ENCODE data around the gene SPATA6L. TPM values are rescaled to one million over a fixed set of nuclear protein-coding genes. Genes with fewer than 3 reads are reported as not detected.

Gene SPATA6L
- total and polyA plus RNA-seq, 2 of the 13 experiments (the other 11 are each of a cell fraction or from before 2014, with no cell fraction given): 1.1 to 1.9 TPM

GRCh38 chr9:4666042-4666699 is at the start of gene SPATA6L (continued):
- no peak for TF ChIP-seq AHR (CRISPR knock-in tag; IDR thresholded peaks at IDR 0.05)
- no peak for TF ChIP-seq ZNF354B (CRISPR knock-in tag; IDR thresholded peaks at IDR 0.05)
- TF ChIP-seq ZNF296 (CRISPR knock-in tag; conservative IDR thresholded peaks at IDR 0.05): no peak
- TF ChIP-seq ARNT (IDR thresholded peaks at IDR 0.05): no peak
- TF ChIP-seq ZNF616 (CRISPR knock-in tag; IDR thresholded peaks at IDR 0.05; ENCODE audit: low read depth): 0 out of 2 replicates have a peak, but pooled peaks have one; percentile 35
- TF ChIP-seq NR1H2 (CRISPR knock-in tag; IDR thresholded peaks at IDR 0.05; ENCODE audit: borderline replicate concordance, low read depth): no peak
- TF ChIP-seq CSRNP1 (CRISPR knock-in tag; IDR thresholded peaks at IDR 0.05): peak; percentile 32; the same call in 1 of the 2 replicates
- TF ChIP-seq ZNF430 (CRISPR knock-in tag; IDR thresholded peaks at IDR 0.05): no peak
- TF ChIP-seq ZNF362 (CRISPR knock-in tag; IDR thresholded peaks at IDR 0.05; ENCODE audit: borderline replicate concordance): 0 out of 2 replicates have a peak, but pooled peaks have one; percentile 13
- peak; percentile 46; the same call in 1 of the 2 replicates for TF ChIP-seq ZNF788 (CRISPR knock-in tag; IDR thresholded peaks at IDR 0.05; ENCODE audit: borderline replicate concordance)
- peak; percentile 96 for TF ChIP-seq ZNF687 (CRISPR knock-in tag; IDR thresholded peaks at IDR 0.05)
- TF ChIP-seq HOXA3 (CRISPR knock-in tag; IDR thresholded peaks at IDR 0.05): peak; percentile 47; the same call in 1 of the 2 replicates
- TF ChIP-seq HMG20A (CRISPR knock-in tag; IDR thresholded peaks at IDR 0.05; ENCODE audit: borderline replicate concordance): 0 out of 2 replicates have a peak, but pooled peaks have one; percentile 9
- TF ChIP-seq BCL6 (CRISPR knock-in tag; IDR thresholded peaks at IDR 0.05): 0 out of 2 replicates have a peak, but pooled peaks have one; percentile 9
- TF ChIP-seq NBN (conservative IDR thresholded peaks at IDR 0.05): no peak
- TF ChIP-seq ZNF670 (CRISPR knock-in tag; IDR thresholded peaks at IDR 0.05; ENCODE audit: borderline replicate concordance): no peak
- TF ChIP-seq ZNF639 (CRISPR knock-in tag; conservative IDR thresholded peaks at IDR 0.05): no peak
- TF ChIP-seq RXRB (CRISPR knock-in tag; IDR thresholded peaks at IDR 0.05; ENCODE audit: borderline replicate concordance): peak; percentile 36; the same call in 1 of the 2 replicates
- TF ChIP-seq SP140L (CRISPR knock-in tag; IDR thresholded peaks at IDR 0.05; ENCODE audit: borderline replicate concordance): no peak
- TF ChIP-seq MXD4 (CRISPR knock-in tag; IDR thresholded peaks at IDR 0.05): peak; percentile 73

Measured in HepG2 (cell line).